ENCODE measurements around the gene OSTN. TPM values are rescaled to one million over a fixed set of nuclear protein-coding genes. Genes with fewer than 3 reads are reported as not detected.
"Not testable (repeated sequence)": the region's sequence is repeated elsewhere in the genome, so short reads cannot be mapped to it uniquely, and the experiment has no call there.

OSTN gene, protein sequence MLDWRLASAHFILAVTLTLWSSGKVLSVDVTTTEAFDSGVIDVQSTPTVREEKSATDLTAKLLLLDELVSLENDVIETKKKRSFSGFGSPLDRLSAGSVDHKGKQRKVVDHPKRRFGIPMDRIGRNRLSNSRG
- not detected in 2 replicates for total RNA-seq

DNA sequence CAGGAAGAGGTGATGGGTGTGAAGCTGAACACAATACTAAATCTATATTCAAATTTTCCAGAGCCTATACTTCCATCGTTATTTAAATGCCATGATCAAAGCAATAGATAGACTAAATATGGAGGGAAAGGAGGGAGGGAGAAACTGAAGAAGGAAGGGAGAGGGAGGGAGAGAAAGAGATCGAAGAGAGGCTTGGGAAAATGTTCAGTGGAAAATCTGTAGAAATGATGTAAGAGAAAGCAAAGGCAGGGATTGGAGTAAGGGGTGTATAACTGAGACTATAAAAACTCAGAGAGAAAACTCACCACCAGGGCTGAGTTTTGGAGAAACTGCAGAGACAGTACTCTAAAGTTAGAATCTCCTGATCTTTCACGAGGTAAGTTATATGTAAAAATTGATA is at the start of gene OSTN:
TSS of gene OSTN (plus strand) at position 310 of the 400 bp plus-strand sequence. CDS start 13,292 bp downstream, outside the sequence.
- DNase-seq (ENCODE audit: extremely low read depth, low read depth, low spot score): no peak

DNA sequence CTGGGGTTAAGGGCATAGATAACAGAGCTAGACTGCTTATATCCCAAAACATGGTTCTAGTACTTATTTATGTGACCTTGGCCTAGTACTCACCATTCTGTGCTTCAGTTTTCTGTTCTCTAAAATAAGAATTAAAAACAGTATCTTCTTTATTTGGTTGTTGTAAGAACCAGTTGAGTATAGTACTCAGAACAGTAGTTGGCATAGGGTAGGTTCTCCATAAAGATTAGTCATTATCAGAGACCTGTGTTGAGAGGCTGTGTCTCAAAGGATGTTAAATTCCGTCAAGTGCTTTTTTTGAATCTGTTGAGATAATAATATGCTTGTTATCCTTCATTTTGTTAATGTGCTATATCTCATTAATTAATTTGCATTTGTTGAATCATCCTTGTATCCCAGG is 47.4 kb upstream of the OSTN start:
- no peak for DNase-seq (ENCODE audit: extremely low read depth, low read depth, low spot score)

DNA sequence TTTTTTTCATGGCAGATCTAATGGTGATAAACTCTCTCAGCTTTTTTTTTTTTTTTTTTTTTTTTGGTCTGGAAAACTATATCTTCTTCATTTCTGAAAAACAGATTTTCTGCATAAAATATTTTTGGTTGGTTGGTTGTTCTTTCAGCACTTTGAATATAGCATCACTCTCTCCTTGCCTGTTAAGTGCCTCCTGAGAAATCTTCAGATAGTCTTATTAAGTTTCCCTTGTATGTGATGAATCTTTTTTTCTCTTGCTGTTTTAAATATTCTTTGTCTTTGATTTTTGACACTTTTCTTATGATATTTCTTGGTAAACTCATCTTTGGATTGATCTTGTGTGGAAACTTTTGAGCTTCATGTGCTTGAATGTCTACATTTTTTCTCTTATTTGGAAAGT is 44.2 kb upstream of the OSTN start:
- DNase-seq (ENCODE audit: extremely low read depth, low read depth, low spot score): no peak

DNA sequence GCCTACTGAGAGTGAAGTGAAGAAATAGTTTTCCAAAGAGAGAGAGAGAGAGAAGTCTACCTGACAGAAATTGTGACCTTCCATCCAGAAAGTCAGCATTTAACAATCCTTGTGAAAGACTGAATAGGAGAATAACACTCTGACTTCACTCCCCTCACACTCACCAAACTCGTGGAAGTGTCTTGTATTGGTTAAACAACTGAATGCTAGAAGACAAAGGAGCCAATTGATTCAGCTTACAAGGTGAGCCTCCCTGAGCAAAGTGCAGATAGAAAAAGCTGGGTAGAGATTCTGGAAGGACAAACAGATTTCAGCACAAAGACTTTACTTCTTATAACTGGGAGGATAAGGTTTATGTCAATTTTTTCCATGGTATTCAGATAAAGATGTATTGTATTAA is 40.8 kb upstream of the OSTN start:
- DNase-seq (ENCODE audit: extremely low read depth, low read depth, low spot score): no peak

DNA sequence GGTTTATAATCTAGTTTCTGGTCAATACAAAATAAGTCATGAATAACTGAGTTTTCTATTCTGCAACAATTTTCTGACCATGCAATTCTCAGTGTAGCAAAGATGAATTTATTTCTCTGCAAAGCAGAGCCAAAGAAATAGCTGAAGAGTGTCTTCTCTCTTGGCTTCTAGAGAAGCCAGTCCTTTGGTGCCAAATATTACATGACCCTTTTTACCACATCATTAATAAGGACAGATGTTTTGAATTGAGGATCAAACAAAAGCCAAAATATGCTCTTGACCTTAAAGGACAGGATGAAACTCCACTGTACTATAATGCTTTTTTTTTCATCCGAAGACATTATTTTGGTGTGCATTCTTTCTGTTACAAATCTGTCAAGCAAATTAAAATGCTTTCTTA is 40.2 kb upstream of the OSTN start:
- DNase-seq (ENCODE audit: extremely low read depth, low read depth, low spot score): no peak

DNA sequence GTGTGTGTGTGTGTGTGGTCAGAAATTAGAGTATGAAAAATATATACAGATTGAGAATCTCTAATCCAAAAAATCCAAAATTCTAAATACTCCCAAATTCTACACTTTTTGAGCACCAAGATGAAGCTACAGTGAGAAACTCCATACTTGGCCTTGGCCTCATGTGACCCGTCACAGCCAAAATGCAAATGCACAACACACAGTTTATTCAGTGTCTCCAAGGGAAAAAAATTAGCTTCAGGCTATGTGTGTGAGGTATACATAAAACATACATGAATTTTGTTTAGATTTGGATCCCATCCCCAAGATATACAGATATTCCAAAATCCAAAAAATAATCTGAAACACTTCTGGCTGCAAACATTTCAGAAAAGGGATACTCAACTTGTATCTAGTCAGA is 33.2 kb upstream of the OSTN start:
- no peak for DNase-seq (ENCODE audit: extremely low read depth, low read depth, low spot score)

DNA sequence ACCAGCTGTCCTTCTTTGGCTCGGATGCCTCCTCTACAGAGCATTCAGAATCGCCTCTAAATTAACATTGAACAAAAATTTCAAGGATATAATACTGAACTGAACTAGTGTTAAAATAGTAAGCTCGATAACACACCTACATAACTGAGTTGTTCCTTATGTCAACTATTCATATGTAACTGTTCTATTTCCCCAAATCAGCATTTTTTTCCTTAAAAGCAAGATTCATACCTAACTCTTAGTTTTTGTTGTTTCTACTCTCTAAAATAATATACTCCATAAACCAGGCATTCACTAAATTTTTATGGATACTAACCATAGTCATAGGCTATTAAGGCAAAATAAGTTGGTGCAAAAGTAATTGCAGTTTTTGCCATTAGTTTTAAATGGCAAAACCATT is 32.7 kb upstream of the OSTN start:
- DNase-seq (ENCODE audit: extremely low read depth, low read depth, low spot score): no peak

DNA sequence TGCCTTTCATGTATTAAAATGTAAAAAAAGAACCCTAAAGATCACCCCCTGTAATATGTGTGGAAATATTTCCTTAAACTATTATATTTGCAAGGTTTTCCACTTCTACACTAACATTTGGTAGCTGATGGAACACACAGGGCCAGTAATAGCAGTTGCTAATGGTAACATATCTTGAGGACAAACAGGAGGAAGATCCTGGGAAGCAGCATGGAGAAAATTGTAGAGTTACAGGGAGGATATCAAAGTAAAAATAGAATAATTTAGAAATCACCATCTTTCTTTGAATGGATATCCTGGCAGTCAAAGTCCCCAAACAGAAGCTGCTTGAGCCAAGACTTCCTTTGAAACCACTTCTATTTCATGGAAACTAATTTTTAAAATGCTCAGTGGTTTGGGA is 29.5 kb upstream of the OSTN start:
- no peak for DNase-seq (ENCODE audit: extremely low read depth, low read depth, low spot score)

DNA sequence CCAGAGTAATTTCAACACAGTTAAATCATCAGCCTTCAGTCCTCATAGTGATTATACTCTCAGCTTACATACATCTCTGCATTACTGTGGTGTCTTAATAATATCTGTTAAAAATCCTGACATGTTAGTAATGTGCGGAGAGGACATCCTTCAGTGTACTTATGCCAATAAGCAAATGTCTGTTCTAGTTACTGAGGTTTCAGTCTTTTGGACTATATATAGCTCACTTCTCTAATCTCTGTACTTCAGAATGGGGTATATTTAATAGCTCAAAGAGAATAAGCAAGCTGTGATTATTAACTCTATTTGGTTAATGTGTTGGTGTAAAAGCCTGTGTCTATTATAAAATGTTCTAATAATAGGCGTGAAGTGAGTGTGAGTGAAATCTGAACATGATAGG is 28.9 kb upstream of the OSTN start:
- no peak for DNase-seq (ENCODE audit: extremely low read depth, low read depth, low spot score)

DNA sequence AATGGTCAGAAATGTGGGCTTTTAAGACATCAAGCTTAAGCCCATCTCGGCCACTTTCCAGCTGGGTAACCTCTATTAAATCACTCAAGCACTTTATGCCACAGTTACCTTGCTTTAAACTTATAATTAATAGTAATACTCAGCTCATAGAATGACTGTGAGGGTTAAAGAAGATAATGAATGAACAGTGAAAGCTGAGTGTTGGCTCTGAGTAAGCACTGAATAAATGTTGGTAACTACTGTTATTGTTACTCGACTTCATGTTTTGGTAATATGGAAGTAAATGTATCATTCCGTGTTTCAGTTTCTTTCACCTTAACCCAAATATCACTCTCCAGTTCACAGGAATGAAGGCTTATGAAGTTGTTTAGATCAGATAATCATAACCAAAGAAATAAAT is 23.9 kb upstream of the OSTN start:
- no peak for DNase-seq (ENCODE audit: extremely low read depth, low read depth, low spot score)

DNA sequence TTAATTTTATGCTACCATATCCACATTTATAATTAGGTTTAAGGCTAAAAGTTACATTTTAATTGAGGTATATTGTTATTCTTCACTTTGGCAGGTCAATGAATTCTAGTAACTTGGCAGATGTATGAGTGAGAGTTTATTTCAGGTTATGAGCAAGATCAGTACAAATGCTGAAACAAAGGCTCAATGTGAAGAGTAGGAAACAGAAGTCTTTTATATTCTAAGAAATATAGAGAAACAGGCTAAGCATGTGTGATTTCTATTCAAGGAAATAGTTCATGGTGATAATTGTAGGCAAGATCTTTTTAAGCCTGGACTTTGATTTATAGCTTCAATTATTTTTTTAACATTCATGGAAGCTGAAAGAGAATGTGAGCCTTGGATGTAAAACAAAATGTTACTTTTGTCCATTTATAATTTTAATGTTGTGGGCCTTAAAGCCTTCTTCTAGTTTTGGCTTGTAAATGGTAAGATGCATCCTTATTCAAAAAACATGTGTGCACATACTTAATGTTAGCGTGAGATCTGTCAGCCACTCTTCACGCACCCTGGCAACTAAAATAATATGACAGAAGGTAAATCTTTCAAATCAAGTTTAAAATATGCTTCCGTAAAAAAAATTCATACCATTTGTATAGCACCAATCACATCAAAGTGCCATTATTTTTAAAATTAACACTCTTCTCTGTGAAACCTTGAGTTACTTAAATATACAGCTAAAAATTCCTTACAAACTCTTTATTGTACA is 22.8 kb upstream of the OSTN start:
- DNase-seq (ENCODE audit: extremely low read depth, low read depth, low spot score): no peak

DNA sequence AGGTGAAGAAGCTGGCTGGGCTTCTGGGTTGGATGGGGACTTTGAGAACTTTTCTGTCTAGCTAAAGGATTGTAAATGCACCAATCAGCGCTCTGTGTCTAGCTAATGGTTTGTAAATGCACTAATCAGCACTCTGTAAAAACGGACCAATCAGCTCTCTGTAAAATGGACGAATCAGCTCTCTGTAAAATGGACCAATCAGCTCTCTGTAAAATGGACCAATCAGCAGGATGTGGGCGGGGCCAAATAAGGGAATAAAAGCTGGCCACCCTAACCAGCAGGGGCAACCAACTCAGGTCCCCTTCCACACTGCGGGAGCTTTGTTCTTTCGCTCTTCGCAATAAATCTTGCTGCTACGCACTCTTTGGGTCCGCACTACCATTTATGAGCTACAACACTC is 13.7 kb upstream of the OSTN start:
- not testable (repeated sequence) for DNase-seq (ENCODE audit: extremely low read depth, low read depth, low spot score)

DNA sequence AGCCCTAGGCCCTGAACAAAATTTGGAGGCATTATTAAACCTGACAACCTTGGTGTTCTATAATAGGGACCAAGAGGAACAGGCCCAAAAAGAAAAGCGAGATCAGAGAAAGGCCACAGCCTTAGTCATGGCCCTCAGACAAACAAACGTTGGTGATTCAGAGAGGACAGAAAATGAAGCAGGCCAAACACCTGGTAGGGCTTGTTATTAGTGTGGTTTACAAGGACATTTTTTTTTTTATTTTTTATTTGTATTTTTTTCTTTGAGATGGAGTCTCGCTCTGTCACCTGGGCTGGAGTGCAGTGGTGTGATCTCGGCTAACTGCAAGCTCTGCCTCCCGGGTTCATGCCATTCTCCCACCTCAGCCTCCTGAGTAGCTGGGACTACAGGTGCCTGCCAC is 10.8 kb upstream of the OSTN start:
- DNase-seq (ENCODE audit: extremely low read depth, low read depth, low spot score): not testable (repeated sequence)

DNA sequence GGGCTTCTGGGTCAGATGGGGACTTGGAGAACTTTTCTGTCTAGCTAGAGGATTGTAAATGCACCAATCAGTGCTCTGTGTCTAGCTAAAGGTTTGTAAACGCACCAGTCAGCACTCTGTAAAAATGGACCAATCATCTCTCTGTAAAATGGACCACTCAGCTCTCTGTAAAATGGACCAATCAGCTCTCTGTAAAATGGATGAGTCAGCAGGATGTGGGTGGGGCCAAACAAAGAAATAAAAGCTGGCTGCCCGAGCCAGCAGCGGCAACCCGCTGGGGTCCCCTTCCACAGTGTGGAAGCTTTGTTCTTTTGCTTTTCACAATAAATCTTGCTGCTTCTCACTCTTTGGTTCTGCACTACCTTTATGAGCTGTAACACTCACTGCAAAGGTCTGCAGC is 6.8 kb upstream of the OSTN start:
- not testable (repeated sequence) for DNase-seq (ENCODE audit: extremely low read depth, low read depth, low spot score)

DNA sequence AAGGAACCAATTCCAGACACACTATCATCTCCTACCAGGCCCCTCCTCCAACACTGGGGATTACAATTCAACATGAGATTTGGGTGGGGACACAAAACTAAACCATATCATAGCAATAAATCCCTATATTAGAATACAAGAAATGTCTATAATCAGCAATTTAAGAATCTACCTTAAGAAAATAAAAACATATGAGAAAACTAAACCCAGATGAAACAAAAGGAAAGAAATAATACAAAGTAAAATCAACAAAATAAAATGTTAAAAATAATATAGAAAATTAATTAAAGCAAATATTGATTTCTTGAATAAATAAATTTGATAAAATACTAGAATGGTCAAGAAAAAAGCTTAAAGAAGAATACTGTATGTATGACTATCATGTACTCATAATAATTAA is 6.1 kb upstream of the OSTN start:
- DNase-seq (ENCODE audit: extremely low read depth, low read depth, low spot score): no peak

DNA sequence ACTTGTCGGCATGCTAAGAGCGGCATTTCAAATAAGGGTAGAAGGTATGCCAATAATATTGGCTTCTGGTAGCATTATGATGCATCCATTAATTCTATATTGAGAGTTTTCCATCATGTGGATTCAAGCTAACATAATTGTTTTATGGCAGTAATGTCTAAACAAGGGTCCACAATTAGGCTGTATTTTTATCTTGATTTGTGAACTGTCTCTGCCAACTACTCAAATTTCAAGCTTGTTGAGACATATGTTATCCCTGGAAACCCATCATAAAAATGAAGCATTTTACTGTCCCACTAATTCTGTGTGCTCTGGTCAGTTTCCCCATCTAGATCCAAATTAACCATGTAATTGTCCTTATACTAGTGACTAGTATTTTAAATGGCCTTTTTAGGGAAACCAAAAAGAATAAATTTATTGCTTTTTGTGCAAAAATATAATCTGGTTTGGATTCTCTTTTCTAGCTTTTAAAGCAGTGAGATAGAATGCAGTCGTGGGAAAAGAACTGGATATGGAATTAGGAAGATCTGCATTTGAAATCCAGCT is 1.2 kb upstream of the OSTN start:
- DNase-seq (ENCODE audit: extremely low read depth, low read depth, low spot score): no peak

DNA sequence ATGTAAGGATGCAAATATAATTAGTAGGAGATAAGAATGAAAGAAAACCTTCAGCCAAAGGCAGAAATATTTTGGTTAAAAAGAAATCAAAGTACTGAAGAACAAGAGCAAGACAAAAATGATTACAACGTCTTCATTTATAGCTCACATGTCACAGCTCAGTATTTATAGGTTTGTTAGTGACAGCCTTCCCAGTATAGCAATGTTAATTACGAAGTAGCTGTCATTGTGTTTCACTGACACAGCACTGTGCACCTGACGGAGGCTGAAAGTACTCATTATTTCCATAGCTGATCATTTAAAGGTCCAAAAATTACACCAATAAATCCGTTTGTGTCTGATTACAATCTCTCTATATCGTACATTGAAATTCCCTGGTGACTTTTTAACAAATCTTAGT is 561 bp upstream of the OSTN start:
- DNase-seq (ENCODE audit: extremely low read depth, low read depth, low spot score): no peak

DNA sequence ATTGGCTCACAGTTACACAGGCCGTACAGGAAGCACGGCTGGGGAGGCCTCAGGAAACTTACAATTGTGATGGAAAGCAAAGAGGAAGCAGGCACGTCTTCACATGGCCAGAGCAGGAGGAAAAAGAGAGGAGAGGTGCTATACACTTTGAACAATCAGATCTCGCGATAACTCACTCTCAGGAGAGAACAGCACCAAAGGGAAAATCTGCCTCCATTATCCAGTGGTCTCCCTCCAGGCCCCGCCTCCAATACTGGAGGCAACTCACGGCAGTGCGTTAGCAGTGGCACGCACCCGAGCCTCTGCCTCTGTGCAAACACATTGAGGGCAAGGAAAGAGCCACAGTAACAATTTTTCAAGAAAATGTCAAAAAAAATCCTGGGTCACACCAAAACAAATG is 11.0 kb downstream of the OSTN start:
- DNase-seq (ENCODE audit: extremely low read depth, low read depth, low spot score): no peak

DNA sequence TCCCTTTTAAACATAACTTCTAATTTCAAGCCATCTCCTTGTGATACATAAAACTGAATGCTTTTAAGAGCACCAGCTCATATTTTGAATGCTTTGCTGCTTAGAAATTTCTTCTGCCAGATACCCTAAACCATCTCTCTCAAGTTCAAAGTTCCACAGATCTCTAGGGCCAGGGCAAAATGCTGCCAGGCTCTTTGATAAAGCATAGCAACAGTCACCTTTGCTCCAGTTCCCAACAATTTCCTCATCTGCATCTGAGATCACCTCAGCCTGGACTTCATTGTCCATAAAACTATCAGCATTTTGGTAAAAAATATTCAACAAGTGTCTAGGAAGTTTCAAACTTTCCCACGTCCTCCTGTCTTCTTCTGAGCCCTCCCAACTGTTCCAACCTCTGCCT is 17.5 kb downstream of the OSTN start:
- DNase-seq (ENCODE audit: extremely low read depth, low read depth, low spot score): no peak

DNA sequence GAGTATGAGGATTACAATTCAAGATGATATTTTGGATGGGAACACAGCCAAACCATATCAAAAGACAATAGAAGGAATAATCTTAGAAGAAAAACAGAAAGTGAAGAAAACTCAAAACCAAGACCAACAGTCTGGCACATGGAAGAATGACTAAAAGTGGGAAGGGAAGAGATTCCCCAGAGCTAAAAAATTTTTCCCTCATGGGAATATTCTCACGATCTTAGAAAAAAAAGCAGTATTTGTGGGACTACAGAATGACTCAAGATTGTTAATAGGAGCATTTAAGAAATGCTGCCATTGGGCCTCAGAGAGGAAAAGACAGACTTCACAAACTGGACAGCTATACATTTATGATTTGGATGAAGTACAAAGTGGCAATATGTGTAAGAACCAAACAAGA is 18.3 kb downstream of the OSTN start:
- DNase-seq (ENCODE audit: extremely low read depth, low read depth, low spot score): no peak

DNA sequence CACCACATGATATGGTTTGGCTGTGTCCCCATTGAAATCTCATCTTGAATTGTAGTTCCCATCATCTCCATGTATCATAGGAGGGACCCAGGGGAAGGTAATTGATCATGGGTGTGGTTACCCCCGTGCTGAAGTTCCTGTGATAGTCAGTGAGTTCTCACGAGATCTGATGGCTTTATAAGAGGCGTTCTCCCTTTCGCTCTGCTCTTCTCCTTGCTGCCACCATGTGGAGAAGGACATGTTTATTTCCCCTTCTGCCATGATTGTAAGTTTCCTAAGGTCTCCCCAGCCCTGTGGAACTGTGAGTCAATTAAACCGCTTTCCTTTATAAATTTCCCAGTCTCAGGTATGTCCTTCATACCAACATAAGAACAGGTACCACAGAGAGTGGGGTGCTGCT is 21.9 kb downstream of the OSTN start:
- no peak for DNase-seq (ENCODE audit: extremely low read depth, low read depth, low spot score)

DNA sequence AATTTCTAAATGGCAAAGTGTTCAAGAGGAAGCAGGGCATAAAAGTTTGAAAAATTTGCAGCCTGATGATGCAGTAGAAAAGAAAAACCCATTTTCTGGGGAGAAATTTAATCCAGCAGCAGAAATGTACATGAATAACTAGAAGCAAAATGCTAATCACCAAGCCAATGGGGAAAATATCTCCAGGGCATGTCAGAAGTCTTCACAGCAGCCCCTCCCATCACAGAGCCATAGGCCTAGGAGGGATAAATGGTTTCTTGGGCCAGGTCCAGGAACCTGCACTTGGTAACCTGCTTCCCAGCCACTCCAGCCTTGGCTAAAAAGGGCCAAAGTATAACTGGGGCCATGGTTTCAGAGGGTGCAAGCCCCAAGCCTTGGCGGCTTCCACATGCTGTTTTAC is 22.6 kb downstream of the OSTN start:
- no peak for DNase-seq (ENCODE audit: extremely low read depth, low read depth, low spot score)

DNA sequence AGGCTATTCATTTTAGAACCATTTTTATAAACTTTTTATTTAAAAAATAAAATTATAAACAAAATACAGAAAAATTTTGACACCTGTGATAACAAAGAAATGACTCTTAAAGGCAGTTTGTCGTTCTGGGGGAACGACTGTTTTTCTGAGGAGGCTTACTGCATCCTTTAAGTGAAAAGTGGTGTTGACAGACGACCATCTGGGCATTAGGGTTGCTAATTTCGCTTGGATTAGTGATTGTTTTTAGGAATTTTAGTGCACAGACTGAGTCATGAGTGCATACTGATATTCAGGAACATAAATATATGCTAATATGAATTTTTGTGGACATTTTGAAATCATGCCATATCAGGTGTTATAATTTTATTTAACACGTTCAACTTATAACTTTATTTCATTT is 28.5 kb downstream of the OSTN start:
- no peak for DNase-seq (ENCODE audit: extremely low read depth, low read depth, low spot score)
